ENCODE data around the gene PTPRM.

PTPRM gene

GRCh38 chr18:7789856-7790552, 222.9 kb downstream of the PTPRM start:
- H3K4me3 ChIP-seq (ENCODE audit: low read depth, low read length): no peak overlapping the region
- TF ChIP-seq, protein P1, sequence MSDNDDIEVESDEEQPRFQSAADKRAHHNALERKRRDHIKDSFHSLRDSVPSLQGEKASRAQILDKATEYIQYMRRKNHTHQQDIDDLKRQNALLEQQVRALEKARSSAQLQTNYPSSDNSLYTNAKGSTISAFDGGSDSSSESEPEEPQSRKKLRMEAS (IDR thresholded peaks at IDR 0.05; ENCODE audit: low read depth, low read length): no peak
- TF ChIP-seq, protein P2, sequence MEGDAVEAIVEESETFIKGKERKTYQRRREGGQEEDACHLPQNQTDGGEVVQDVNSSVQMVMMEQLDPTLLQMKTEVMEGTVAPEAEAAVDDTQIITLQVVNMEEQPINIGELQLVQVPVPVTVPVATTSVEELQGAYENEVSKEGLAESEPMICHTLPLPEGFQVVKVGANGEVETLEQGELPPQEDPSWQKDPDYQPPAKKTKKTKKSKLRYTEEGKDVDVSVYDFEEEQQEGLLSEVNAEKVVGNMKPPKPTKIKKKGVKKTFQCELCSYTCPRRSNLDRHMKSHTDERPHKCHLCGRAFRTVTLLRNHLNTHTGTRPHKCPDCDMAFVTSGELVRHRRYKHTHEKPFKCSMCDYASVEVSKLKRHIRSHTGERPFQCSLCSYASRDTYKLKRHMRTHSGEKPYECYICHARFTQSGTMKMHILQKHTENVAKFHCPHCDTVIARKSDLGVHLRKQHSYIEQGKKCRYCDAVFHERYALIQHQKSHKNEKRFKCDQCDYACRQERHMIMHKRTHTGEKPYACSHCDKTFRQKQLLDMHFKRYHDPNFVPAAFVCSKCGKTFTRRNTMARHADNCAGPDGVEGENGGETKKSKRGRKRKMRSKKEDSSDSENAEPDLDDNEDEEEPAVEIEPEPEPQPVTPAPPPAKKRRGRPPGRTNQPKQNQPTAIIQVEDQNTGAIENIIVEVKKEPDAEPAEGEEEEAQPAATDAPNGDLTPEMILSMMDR (IDR thresholded peaks at IDR 0.05; ENCODE audit: low read depth, low read length): peak; percentile 14
- DNase-seq (ENCODE audit: low read depth): peak; percentile 6

GRCh38 chr18:7793100-7793499, 226.0 kb downstream of the PTPRM start:
- H3K4me3 ChIP-seq (ENCODE audit: low read depth, low read length): no peak overlapping the region
- TF ChIP-seq, protein P2 (IDR thresholded peaks at IDR 0.05; ENCODE audit: low read depth, low read length): no peak
- TF ChIP-seq POLR2A (IDR thresholded peaks at IDR 0.05; ENCODE audit: extremely low read depth, insufficient read length) (no peak), MYC (IDR thresholded peaks at IDR 0.05; ENCODE audit: low read depth, low read length) (no peak)
- TF ChIP-seq, protein P1 (IDR thresholded peaks at IDR 0.05; ENCODE audit: low read depth, low read length): no peak
- DNase-seq (ENCODE audit: low read depth): no peak

GRCh38 chr18:7803956-7804469, 236.9 kb downstream of the PTPRM start:
- TF ChIP-seq, protein P1 (IDR thresholded peaks at IDR 0.05; ENCODE audit: low read depth, low read length): no peak
- TF ChIP-seq POLR2A (IDR thresholded peaks at IDR 0.05; ENCODE audit: extremely low read depth, insufficient read length) (no peak), MYC (IDR thresholded peaks at IDR 0.05; ENCODE audit: low read depth, low read length) (no peak)
- TF ChIP-seq, protein P2 (IDR thresholded peaks at IDR 0.05; ENCODE audit: low read depth, low read length): no peak

GRCh38 chr18:7805096-7805495, 238.0 kb downstream of the PTPRM start:
- H3K4me3 ChIP-seq (ENCODE audit: low read depth, low read length): no peak overlapping the region
- TF ChIP-seq, protein P1 (IDR thresholded peaks at IDR 0.05; ENCODE audit: low read depth, low read length): no peak
- TF ChIP-seq MYC (IDR thresholded peaks at IDR 0.05; ENCODE audit: low read depth, low read length) (no peak), POLR2A (IDR thresholded peaks at IDR 0.05; ENCODE audit: extremely low read depth, insufficient read length) (no peak)
- TF ChIP-seq, protein P2 (IDR thresholded peaks at IDR 0.05; ENCODE audit: low read depth, low read length): no peak
- no peak for DNase-seq (ENCODE audit: low read depth)

More at GRCh38 chr18:7803956-7804469, 236.9 kb downstream of the PTPRM start:
- no peak for DNase-seq (ENCODE audit: low read depth)
- H3K4me3 ChIP-seq (ENCODE audit: low read depth, low read length): no peak overlapping the region

- DNase-seq (ENCODE audit: low read depth): no peak
- TF ChIP-seq MYC (IDR thresholded peaks at IDR 0.05; ENCODE audit: low read depth, low read length) (no peak), POLR2A (IDR thresholded peaks at IDR 0.05; ENCODE audit: extremely low read depth, insufficient read length) (no peak)
- TF ChIP-seq, protein P2 (IDR thresholded peaks at IDR 0.05; ENCODE audit: low read depth, low read length): no peak
- TF ChIP-seq, protein P1 (IDR thresholded peaks at IDR 0.05; ENCODE audit: low read depth, low read length): no peak
- no peak overlapping the region for H3K4me3 ChIP-seq (ENCODE audit: low read depth, low read length)
These were observed 238.8 kb downstream of the PTPRM start for GRCh38 chr18:7805880-7806279.
